Esophagus muscularis mucosa (tissue), 4 donors: ENCODE measurements around the gene PCDHGB5.

ENCODE experiments used
- EP300 ChIP-seq: sonication (generic); formaldehyde crosslinking; IDR thresholded peaks from one replicate; pipeline ENCODE4 v1.6.1; 2017; ENCODE audit warnings: antibody characterized with exemption
- POLR2A ChIP-seq: fragments of 450-650 bp; IDR thresholded peaks from one replicate; pipeline ENCODE4 v1.6.1; 2017; ENCODE audit warnings: antibody characterized with exemption, moderate library complexity, mild to moderate bottlenecking, low read depth
- TF ChIP-seq, protein P1 (sequence below), 3 experiments: fragments of 200-600 bp in 2 of 3; fragments of 450-650 bp in 1 of 3; sonication (generic) in 2 of 3; IDR thresholded peaks; one replicate each; pipeline ENCODE4 v1.5.1; 2017 to 2019; ENCODE audit warnings: antibody characterized with exemption in 3 of 3, mild to moderate bottlenecking in 2 of 3, moderate library complexity in 1 of 3

DNA sequence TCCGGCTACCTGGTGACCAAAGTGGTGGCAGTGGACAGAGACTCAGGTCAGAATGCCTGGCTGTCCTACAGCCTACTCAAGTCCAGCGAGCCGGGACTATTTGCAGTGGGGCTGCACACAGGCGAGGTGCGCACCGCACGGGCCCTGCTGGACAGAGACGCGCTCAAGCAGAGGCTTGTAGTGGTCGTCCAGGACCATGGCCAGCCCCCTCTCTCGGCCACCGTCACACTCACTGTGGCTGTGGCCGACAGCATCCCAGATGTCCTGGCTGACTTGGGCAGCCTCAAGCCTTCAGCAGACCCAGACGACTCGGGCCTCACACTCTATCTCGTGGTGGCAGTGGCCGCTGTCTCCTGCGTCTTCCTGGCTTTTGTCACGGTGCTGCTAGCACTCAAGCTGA is 40.8 kb upstream of the PCDHGB5 start:
- TF ChIP-seq, protein P1, sequence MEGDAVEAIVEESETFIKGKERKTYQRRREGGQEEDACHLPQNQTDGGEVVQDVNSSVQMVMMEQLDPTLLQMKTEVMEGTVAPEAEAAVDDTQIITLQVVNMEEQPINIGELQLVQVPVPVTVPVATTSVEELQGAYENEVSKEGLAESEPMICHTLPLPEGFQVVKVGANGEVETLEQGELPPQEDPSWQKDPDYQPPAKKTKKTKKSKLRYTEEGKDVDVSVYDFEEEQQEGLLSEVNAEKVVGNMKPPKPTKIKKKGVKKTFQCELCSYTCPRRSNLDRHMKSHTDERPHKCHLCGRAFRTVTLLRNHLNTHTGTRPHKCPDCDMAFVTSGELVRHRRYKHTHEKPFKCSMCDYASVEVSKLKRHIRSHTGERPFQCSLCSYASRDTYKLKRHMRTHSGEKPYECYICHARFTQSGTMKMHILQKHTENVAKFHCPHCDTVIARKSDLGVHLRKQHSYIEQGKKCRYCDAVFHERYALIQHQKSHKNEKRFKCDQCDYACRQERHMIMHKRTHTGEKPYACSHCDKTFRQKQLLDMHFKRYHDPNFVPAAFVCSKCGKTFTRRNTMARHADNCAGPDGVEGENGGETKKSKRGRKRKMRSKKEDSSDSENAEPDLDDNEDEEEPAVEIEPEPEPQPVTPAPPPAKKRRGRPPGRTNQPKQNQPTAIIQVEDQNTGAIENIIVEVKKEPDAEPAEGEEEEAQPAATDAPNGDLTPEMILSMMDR (IDR thresholded peaks at IDR 0.05): no peak
- no peak for TF ChIP-seq POLR2A
- no peak for TF ChIP-seq EP300
